HEK293T (cell line): ENCODE results near the gene CBFA2T2.

Source experiments
- CTCF ChIA-PET: fragments of 350-600 bp; formaldehyde crosslinking; extraction: SDS; loops from one replicate; lab custom pipeline; 2021; ENCODE audit warnings: antibody characterized with exemption, inconsistent platforms; lab: Yijun Ruan, JAX
- POLR2A ChIA-PET: fragments of 350-600 bp; formaldehyde crosslinking; extraction: SDS; loops from one replicate; lab custom pipeline; 2020; ENCODE audit warnings: antibody characterized with exemption, inconsistent platforms; lab: Yijun Ruan, JAX
- DNase-seq: peaks from one replicate; pipeline ENCODE4 v3.0.0; 2012; ENCODE audit warnings: mixed read lengths; ENCODE audit errors: extremely low spot score
- ARNT ChIP-seq: fragments of 450-650 bp; IDR thresholded peaks from 2 replicates; pipeline ENCODE4 v1.6.1; 2017; ENCODE audit warnings: mild to moderate bottlenecking
- BHLHE40 ChIP-seq: fragments of 450-650 bp; IDR thresholded peaks from 2 replicates; pipeline ENCODE4 v1.6.1; 2016; ENCODE audit warnings: mild to moderate bottlenecking, moderate library complexity, borderline replicate concordance
- CTBP1 ChIP-seq: fragments of 450-650 bp; IDR thresholded peaks from 2 replicates; pipeline ENCODE4 v1.6.1; 2016; ENCODE audit warnings: borderline replicate concordance
- ELF4 ChIP-seq: fragments of 450-650 bp; IDR thresholded peaks from 2 replicates; pipeline ENCODE4 v1.6.1; 2017; ENCODE audit warnings: antibody characterized with exemption
- FOXA1 ChIP-seq: fragments of 450-650 bp; IDR thresholded peaks from 2 replicates; pipeline ENCODE4 v1.6.1; 2016; ENCODE audit warnings: mild to moderate bottlenecking
- FOXK2 ChIP-seq: fragments of 450-650 bp; IDR thresholded peaks from 2 replicates; pipeline ENCODE4 v1.6.1; 2016; ENCODE audit warnings: mild to moderate bottlenecking
- FOXM1 ChIP-seq: fragments of 450-650 bp; IDR thresholded peaks from 2 replicates; pipeline ENCODE4 v1.6.1; 2017; ENCODE audit warnings: mild to moderate bottlenecking, borderline replicate concordance
- HDGF ChIP-seq: fragments of 450-650 bp; IDR thresholded peaks from 2 replicates; pipeline ENCODE4 v1.6.1; 2017; ENCODE audit warnings: antibody characterized with exemption, borderline replicate concordance
- L3MBTL2 ChIP-seq: fragments of 450-650 bp; conservative IDR thresholded peaks from 2 replicates; pipeline ENCODE4 v1.6.1; 2016; ENCODE audit warnings: mild to moderate bottlenecking
- LEF1 ChIP-seq: fragments of 450-650 bp; IDR thresholded peaks from 2 replicates; pipeline ENCODE4 v1.6.1; 2017; ENCODE audit warnings: mild to moderate bottlenecking, borderline replicate concordance
- NFRKB ChIP-seq: fragments of 450-650 bp; IDR thresholded peaks from 2 replicates; pipeline ENCODE4 v1.6.1; 2016; ENCODE audit warnings: mild to moderate bottlenecking, moderate library complexity
- PKNOX1 ChIP-seq: fragments of 450-650 bp; IDR thresholded peaks from 2 replicates; pipeline ENCODE4 v1.6.1; 2016
- SP1 ChIP-seq: fragments of 450-650 bp; IDR thresholded peaks from 2 replicates; pipeline ENCODE4 v1.6.1; 2017
- SUZ12 ChIP-seq: fragments of 450-650 bp; IDR thresholded peaks from 2 replicates; pipeline ENCODE4 v1.6.1; 2016; ENCODE audit warnings: mild to moderate bottlenecking
- TARDBP ChIP-seq: fragments of 450-650 bp; IDR thresholded peaks from 2 replicates; pipeline ENCODE4 v1.6.1; 2016
- ZNF384 ChIP-seq: fragments of 450-650 bp; IDR thresholded peaks from 2 replicates; pipeline ENCODE4 v1.6.1; 2016

CBFA2T2 gene

GRCh38 chr20:33443512-33444239 is 46.2 kb upstream of the CBFA2T2 start, which contains the start of gene SNTA1:
SNTA1 (minus strand) TSS chr20:33443763; CDS start chr20:33443620, 143 bp downstream.
- ChIA-PET CTCF (interaction anchor here (0.7 kb wide), 1 partner anchor 9 kb away, joined by 6 read pairs; no protein-coding TSS in a partner anchor), POLR2A (interaction anchor here (0.6 to 1.1 kb wide), 5 partner anchors 10 to 46 kb away, joined by 3 to 6 read pairs (median 3); partner anchors contain the start of genes CBFA2T2 and CDK5RAP1)
- peak; percentile 98 for DNase-seq

GRCh38 chr20:33444797-33445560 is 44.9 kb upstream of the CBFA2T2 start:
- TF ChIP-seq ELF4 (no peak), CTBP1 (no peak), BHLHE40 (no peak), ARNT (no peak), SUZ12 (no peak), FOXA1 (no peak), HDGF (no peak), NFRKB (no peak), TARDBP (no peak), FOXK2 (no peak), L3MBTL2 (no peak), PKNOX1 (no peak), ZNF384 (no peak), SP1 (no peak), LEF1 (no peak), FOXM1 (no peak)
- ChIA-PET POLR2A (interaction anchor here (0.9 to 1.1 kb wide), 2 partner anchors 45 kb away, joined by 3 read pairs; partner anchors contain the start of gene CBFA2T2), CTCF (interaction anchor here (1.2 kb wide), 1 partner anchor 12 kb away, joined by 3 read pairs; no protein-coding TSS in a partner anchor)
- DNase-seq: no peak

More at GRCh38 chr20:33443512-33444239, 46.2 kb upstream of the CBFA2T2 start, which contains the start of gene SNTA1:
- TF ChIP-seq SUZ12 (no peak), L3MBTL2 (peak; percentile 85)

- DNase-seq: no peak
- ChIA-PET CTCF (no interaction called here), POLR2A (interaction anchor here (1.6 kb wide), 1 partner anchor 44 kb away, joined by 5 read pairs; the partner anchor contains the start of gene CBFA2T2)
- TF ChIP-seq PKNOX1: no peak
- TF ChIP-seq BHLHE40: no peak
- no peak for TF ChIP-seq NFRKB
Measured at GRCh38 chr20:33445881-33446625, 43.8 kb upstream of the CBFA2T2 start.

- TF ChIP-seq HDGF (no peak), FOXK2 (no peak), BHLHE40 (no peak), ELF4 (no peak), SP1 (no peak), ARNT (no peak), LEF1 (no peak), NFRKB (no peak), PKNOX1 (no peak), ZNF384 (no peak), SUZ12 (no peak), FOXM1 (no peak), FOXA1 (no peak)
- POLR2A ChIA-PET: no interaction called here
- CTCF ChIA-PET: no interaction called here
- DNase-seq: no peak
Measured at GRCh38 chr20:33450867-33451266, 39.0 kb upstream of the CBFA2T2 start.

- ChIA-PET CTCF (interaction anchor here (0.5 to 1.0 kb wide), 8 partner anchors 9 to 196 kb away, joined by 3 to 5 read pairs (median 4); no protein-coding TSS in a partner anchor), POLR2A (interaction anchor here (1.0 kb wide), 1 partner anchor 196 kb away, joined by 3 read pairs; no protein-coding TSS in a partner anchor)
- DNase-seq: peak; percentile 85
Measured at GRCh38 chr20:33456916-33457642, 32.8 kb upstream of the CBFA2T2 start.
